ENCODE measurements around the gene EPG5. TPM values are rescaled to one million over a fixed set of nuclear protein-coding genes. Genes with fewer than 3 reads are reported as not detected.

The EPG5 gene
- total RNA-seq, 6 experiments from 2014 or later, result 11.6 to 15.2 (median 12.4) TPM

GRCh38 chr18:45838302-45839070, 128.6 kb downstream of the EPG5 start:
- peak; percentile 77 to 85 (median 81) for ATAC-seq
- no peak overlapping the region for H3K27ac ChIP-seq
- no peaks in the 10 kb centered on the region for H3K9me3 ChIP-seq
- no peaks in the 10 kb centered on the region for H3K27me3 ChIP-seq
- peaks cover 0 to 9% (median 0%) of the 10 kb centered on the region in 4 donors for H3K4me1 ChIP-seq
- peak; percentile 79 to 84 (median 83) for DNase-seq
- intact Hi-C loops (cut with DNase I), result loop anchor here in 1 of 2 donors (10.0 kb wide), 1 partner anchor 114 kb away; the partner anchor contains the start of gene SLC14A1
- TF ChIP-seq CTCF (IDR thresholded peaks at IDR 0.05) (peak in 1 of 4 donors; percentile 6), POLR2A (IDR thresholded peaks at IDR 0.05) (no peak)
- 54% methylated on average over 3 of the region's 53 CpGs for WGBS (ENCODE audit: insufficient coverage, low coverage, low lambda C conversion rate, missing lambda C conversion rate)
- peak overlapping the region; percentile 7 to 18 (median 11) for H3K4me3 ChIP-seq
- no peaks in the 10 kb centered on the region for H3K36me3 ChIP-seq

- peak in 1 of 3 donors; percentile 50 for DNase-seq
Measured at GRCh38 chr18:45837283-45838070, 129.7 kb downstream of the EPG5 start.

GRCh38 chr18:45836242-45837205, 130.6 kb downstream of the EPG5 start:
- peaks cover 0 to 9% (median 0%) of the 10 kb centered on the region in 4 donors for H3K4me1 ChIP-seq
- no peaks in the 10 kb centered on the region for H3K36me3 ChIP-seq
- no peaks in the 10 kb centered on the region for H3K9me3 ChIP-seq
- H3K27ac ChIP-seq, result no peak overlapping the region
- intact Hi-C loops (cut with DNase I), result loop anchor here in 1 of 2 donors (10.0 kb wide), 1 partner anchor 112 kb away; the partner anchor contains the start of gene SLC14A1
- DNase-seq (no peak), ATAC-seq (peak in 1 of 4 donors; percentile 22)
- TF ChIP-seq POLR2A (IDR thresholded peaks at IDR 0.05), result no peak
- TF ChIP-seq CTCF (IDR thresholded peaks at IDR 0.05), result no peak
- 57% methylated on average over 10 of the region's 14 CpGs for WGBS (ENCODE audit: insufficient coverage, low coverage, low lambda C conversion rate, missing lambda C conversion rate)
- no peak overlapping the region for H3K4me3 ChIP-seq
- H3K27me3 ChIP-seq, result no peaks in the 10 kb centered on the region

More at GRCh38 chr18:45837283-45838070, 129.7 kb downstream of the EPG5 start:
- no peaks in the 10 kb centered on the region for H3K27me3 ChIP-seq
- intact Hi-C loops (cut with DNase I), result loop anchor here in 1 of 2 donors (10.0 kb wide), 1 partner anchor 113 kb away; the partner anchor contains the start of gene SLC14A1
- no peaks in the 10 kb centered on the region for H3K9me3 ChIP-seq
- H3K4me1 ChIP-seq, result peaks cover 0 to 9% (median 0%) of the 10 kb centered on the region in 4 donors
- H3K36me3 ChIP-seq, result no peaks in the 10 kb centered on the region
- peak overlapping the region in 1 of 3 donors; percentile 24 for H3K4me3 ChIP-seq
- ATAC-seq, result peak in 2 of 4 donors; percentile 10 to 34
- no peak overlapping the region for H3K27ac ChIP-seq
- 55% methylated on average over 2 of the region's 84 CpGs for WGBS (ENCODE audit: insufficient coverage, low coverage, low lambda C conversion rate, missing lambda C conversion rate)
- TF ChIP-seq CTCF (IDR thresholded peaks at IDR 0.05), result peak in 1 of 4 donors; percentile 5
- no peak for TF ChIP-seq POLR2A (IDR thresholded peaks at IDR 0.05)
